Measurements from ENCODE around the gene ZNF664. TPM values are rescaled to one million over a fixed set of nuclear protein-coding genes. Genes with fewer than 3 reads are reported as not detected.

ZNF664 gene
- total RNA-seq, 1 donor from 2014 or later = 198 TPM

- no peak for TF ChIP-seq CTCF (IDR thresholded peaks at IDR 0.05; ENCODE audit: unreplicated experiment)
- H3K27me3 Mint-ChIP-seq = no peaks in the 10 kb centered on the region
- no peaks in the 10 kb centered on the region for H3K36me3 Mint-ChIP-seq (ENCODE audit: insufficient read depth)
- no peaks in the 10 kb centered on the region for H3K9me3 Mint-ChIP-seq (ENCODE audit: low read depth)
- H3K4me1 Mint-ChIP-seq (ENCODE audit: low read depth) = peaks cover 4% of the 10 kb centered on the region
- H3K27ac Mint-ChIP-seq = peak overlapping the region; percentile 56
- no peak for DNase-seq (ENCODE audit: low spot score, unreplicated experiment)
- no peak overlapping the region for H3K4me3 Mint-ChIP-seq (ENCODE audit: low read depth)
Observed at GRCh38 chr12:123962513-123962912, 10.5 kb upstream of the ZNF664 start.

- no peaks in the 10 kb centered on the region for H3K27me3 Mint-ChIP-seq
- no peak for TF ChIP-seq CTCF (IDR thresholded peaks at IDR 0.05; ENCODE audit: unreplicated experiment)
- DNase-seq (ENCODE audit: low spot score, unreplicated experiment) = no peak
- no peaks in the 10 kb centered on the region for H3K9me3 Mint-ChIP-seq (ENCODE audit: low read depth)
- peaks cover 3% of the 10 kb centered on the region for H3K36me3 Mint-ChIP-seq (ENCODE audit: insufficient read depth)
- H3K4me3 Mint-ChIP-seq (ENCODE audit: low read depth) = no peak overlapping the region
- peaks cover 6% of the 10 kb centered on the region for H3K4me1 Mint-ChIP-seq (ENCODE audit: low read depth)
- H3K27ac Mint-ChIP-seq = no peak overlapping the region
Observed at GRCh38 chr12:123963821-123964220, 9.2 kb upstream of the ZNF664 start.

- H3K27me3 Mint-ChIP-seq = no peaks in the 10 kb centered on the region
- no peak for TF ChIP-seq CTCF (IDR thresholded peaks at IDR 0.05; ENCODE audit: unreplicated experiment)
- no peak for DNase-seq (ENCODE audit: low spot score, unreplicated experiment)
- no peak overlapping the region for H3K4me3 Mint-ChIP-seq (ENCODE audit: low read depth)
- peaks cover 6% of the 10 kb centered on the region for H3K36me3 Mint-ChIP-seq (ENCODE audit: insufficient read depth)
- H3K27ac Mint-ChIP-seq = no peak overlapping the region
- peaks cover 16% of the 10 kb centered on the region for H3K4me1 Mint-ChIP-seq (ENCODE audit: low read depth)
- no peaks in the 10 kb centered on the region for H3K9me3 Mint-ChIP-seq (ENCODE audit: low read depth)
Observed at GRCh38 chr12:123965382-123965781, 7.6 kb upstream of the ZNF664 start.

GRCh38 chr12:123966596-123966995, 6.4 kb upstream of the ZNF664 start:
- no peaks in the 10 kb centered on the region for H3K9me3 Mint-ChIP-seq (ENCODE audit: low read depth)
- no peak for TF ChIP-seq CTCF (IDR thresholded peaks at IDR 0.05; ENCODE audit: unreplicated experiment)
- H3K27ac Mint-ChIP-seq = no peak overlapping the region
- H3K4me1 Mint-ChIP-seq (ENCODE audit: low read depth) = peaks cover 21% of the 10 kb centered on the region
- peaks cover 6% of the 10 kb centered on the region for H3K36me3 Mint-ChIP-seq (ENCODE audit: insufficient read depth)
- no peak overlapping the region for H3K4me3 Mint-ChIP-seq (ENCODE audit: low read depth)
- DNase-seq (ENCODE audit: low spot score, unreplicated experiment) = no peak
- no peaks in the 10 kb centered on the region for H3K27me3 Mint-ChIP-seq

- H3K27me3 Mint-ChIP-seq = no peaks in the 10 kb centered on the region
- no peak overlapping the region for H3K4me3 Mint-ChIP-seq (ENCODE audit: low read depth)
- H3K27ac Mint-ChIP-seq = no peak overlapping the region
Observed at GRCh38 chr12:123967121-123967586, 5.9 kb upstream of the ZNF664 start.

More at GRCh38 chr12:123967121-123967586, 5.9 kb upstream of the ZNF664 start:
- peaks cover 21% of the 10 kb centered on the region for H3K4me1 Mint-ChIP-seq (ENCODE audit: low read depth)
- H3K36me3 Mint-ChIP-seq (ENCODE audit: insufficient read depth) = peaks cover 6% of the 10 kb centered on the region
- no peak for DNase-seq (ENCODE audit: low spot score, unreplicated experiment)
- H3K9me3 Mint-ChIP-seq (ENCODE audit: low read depth) = no peaks in the 10 kb centered on the region
- TF ChIP-seq CTCF (IDR thresholded peaks at IDR 0.05; ENCODE audit: unreplicated experiment) = no peak
